Measurements from ENCODE around the gene CA5A. TPM values are rescaled to one million over a fixed set of nuclear protein-coding genes. Genes with fewer than 3 reads are reported as not detected.
"Not testable (repeated sequence)": the region's sequence is repeated elsewhere in the genome, so short reads cannot be mapped to it uniquely, and the experiment has no call there.

Gene CA5A
- total and polyA plus RNA-seq, 9 of the 15 experiments (the other 6 are each of a cell fraction or from before 2014, with no cell fraction given), result not detected

GRCh38 chr16:87888346-87888745, 48.0 kb downstream of the CA5A start:
- FAIRE-seq; ATAC-seq; H3K4me1 ChIP-seq (replicated peaks in 1 of 2; ENCODE audit: control insufficient read depth in 2 of 2, insufficient read depth in 2 of 2, low read length in 2 of 2); H3K9me3 ChIP-seq (replicated peaks; ENCODE audit: control insufficient read depth, insufficient read depth, low read depth, low read length); in situ Hi-C loops (cut with MboI); H4K20me1 ChIP-seq (replicated peaks; ENCODE audit: control insufficient read depth, insufficient read depth, low read length); intact Hi-C loops (cut with micrococcal nuclease); H3K79me2 ChIP-seq (ENCODE audit: control insufficient read depth, insufficient read depth, low read length); H3K9me1 ChIP-seq (ENCODE audit: control insufficient read depth, insufficient read depth, low read length); BruUV-seq (replicated peaks); H3K4me3 ChIP-seq; H3K36me3 ChIP-seq (ENCODE audit: control insufficient read depth, insufficient read depth, low read length); DNase-seq (ENCODE audit: extremely low read depth in 1 of 4, low spot score in 3 of 4); H3K27ac ChIP-seq (ENCODE audit: extremely low read depth, low read depth, low read length); H3K9ac ChIP-seq (ENCODE audit: insufficient read depth in 1 of 2, low read depth in 2 of 2, low read length in 2 of 2); H3K4me2 ChIP-seq (ENCODE audit: insufficient read depth, low read length); CTCF ChIA-PET (ENCODE audit: low intra/inter-chr PET ratio); H2AFZ ChIP-seq (ENCODE audit: low read depth, low read length): not testable (repeated sequence)
- 47% methylated on average over 7 of the region's 7 CpGs for WGBS (ENCODE audit: insufficient coverage, low coverage, missing lambda C conversion rate)
- peaks cover 0 to 13% of the 10 kb centered on the region in 2 experiments; a peak in 1 of 5 replicates for H3K27me3 ChIP-seq (ENCODE audit: control insufficient read depth in 2 of 2, insufficient read depth in 2 of 2, low read length in 2 of 2)
- POLR2A ChIA-PET, result interaction anchor here (0.6 kb wide), 1 partner anchor 55 kb away, joined by 4 read pairs; no protein-coding TSS in a partner anchor
- TF ChIP-seq YY1 (IDR thresholded peaks at IDR 0.05; ENCODE audit: borderline replicate concordance in 1 of 3, control insufficient read depth in 1 of 3, extremely low read depth in 1 of 3, insufficient read depth in 3 of 3, insufficient read length in 1 of 3, insufficient replicate concordance in 2 of 3, low read depth in 1 of 3, low read length in 2 of 3), result peak in 1 of 3 experiments; percentile 64

DNA sequence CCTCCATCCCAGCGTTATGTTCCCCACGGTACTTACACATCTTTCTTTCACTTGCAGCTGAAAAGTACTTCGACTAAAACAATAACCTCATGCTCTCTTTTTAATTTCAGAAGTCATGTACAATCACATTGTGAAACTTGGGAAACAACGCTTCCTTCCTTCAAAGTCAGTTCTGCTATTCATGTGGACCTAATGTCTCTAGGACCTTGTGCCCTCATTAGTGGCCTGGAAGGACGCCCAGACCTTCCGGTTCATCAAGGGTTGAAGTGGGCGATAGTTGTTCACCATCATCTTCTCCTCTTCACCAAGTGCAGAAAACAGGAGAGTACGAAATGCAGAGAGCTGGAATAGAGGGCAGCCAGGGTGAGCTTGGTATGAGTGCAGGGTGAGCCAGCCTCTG, 48.4 kb downstream of the CA5A start:
- BruUV-seq (replicated peaks); H3K27ac ChIP-seq (ENCODE audit: extremely low read depth, low read depth, low read length); H3K4me3 ChIP-seq; H3K9ac ChIP-seq (ENCODE audit: insufficient read depth in 1 of 2, low read depth in 2 of 2, low read length in 2 of 2); ATAC-seq; H3K9me3 ChIP-seq (replicated peaks; ENCODE audit: control insufficient read depth, insufficient read depth, low read depth, low read length); in situ Hi-C loops (cut with MboI); H3K79me2 ChIP-seq (ENCODE audit: control insufficient read depth, insufficient read depth, low read length); CTCF ChIA-PET (ENCODE audit: low intra/inter-chr PET ratio); H4K20me1 ChIP-seq (replicated peaks; ENCODE audit: control insufficient read depth, insufficient read depth, low read length); H3K36me3 ChIP-seq (ENCODE audit: control insufficient read depth, insufficient read depth, low read length); POLR2A ChIA-PET; intact Hi-C loops (cut with micrococcal nuclease); FAIRE-seq; DNase-seq (ENCODE audit: extremely low read depth in 1 of 4, low spot score in 3 of 4); H3K9me1 ChIP-seq (ENCODE audit: control insufficient read depth, insufficient read depth, low read length); H3K4me1 ChIP-seq (replicated peaks in 1 of 2; ENCODE audit: control insufficient read depth in 2 of 2, insufficient read depth in 2 of 2, low read length in 2 of 2); H2AFZ ChIP-seq (ENCODE audit: low read depth, low read length); H3K4me2 ChIP-seq (ENCODE audit: insufficient read depth, low read length): not testable (repeated sequence)
- peaks cover 0 to 13% of the 10 kb centered on the region in 2 experiments; a peak in 1 of 5 replicates for H3K27me3 ChIP-seq (ENCODE audit: control insufficient read depth in 2 of 2, insufficient read depth in 2 of 2, low read length in 2 of 2)
- 36% methylated on average over 7 of the region's 8 CpGs for WGBS (ENCODE audit: insufficient coverage, low coverage, missing lambda C conversion rate)

GRCh38 chr16:87885371-87885967, 50.9 kb downstream of the CA5A start:
- ATAC-seq; POLR2A ChIA-PET; H2AFZ ChIP-seq (ENCODE audit: low read depth, low read length); intact Hi-C loops (cut with micrococcal nuclease); FAIRE-seq; H3K79me2 ChIP-seq (ENCODE audit: control insufficient read depth, insufficient read depth, low read length); H3K4me2 ChIP-seq (ENCODE audit: insufficient read depth, low read length); CTCF ChIA-PET (ENCODE audit: low intra/inter-chr PET ratio); H3K9me3 ChIP-seq (replicated peaks; ENCODE audit: control insufficient read depth, insufficient read depth, low read depth, low read length); H3K4me3 ChIP-seq; in situ Hi-C loops (cut with MboI); DNase-seq (ENCODE audit: extremely low read depth in 1 of 4, low spot score in 3 of 4); H4K20me1 ChIP-seq (replicated peaks; ENCODE audit: control insufficient read depth, insufficient read depth, low read length); H3K9me1 ChIP-seq (ENCODE audit: control insufficient read depth, insufficient read depth, low read length); H3K27ac ChIP-seq (ENCODE audit: extremely low read depth, low read depth, low read length); BruUV-seq (replicated peaks); H3K36me3 ChIP-seq (ENCODE audit: control insufficient read depth, insufficient read depth, low read length); H3K9ac ChIP-seq (ENCODE audit: insufficient read depth in 1 of 2, low read depth in 2 of 2, low read length in 2 of 2); H3K4me1 ChIP-seq (replicated peaks in 1 of 2; ENCODE audit: control insufficient read depth in 2 of 2, insufficient read depth in 2 of 2, low read length in 2 of 2): not testable (repeated sequence)
- H3K27me3 ChIP-seq (ENCODE audit: control insufficient read depth in 2 of 2, insufficient read depth in 2 of 2, low read length in 2 of 2), result peaks cover 9 to 28% of the 10 kb centered on the region in 2 experiments; a peak in 3 of 5 replicates
- 2% methylated on average over 7 of the region's 8 CpGs for WGBS (ENCODE audit: insufficient coverage, low coverage, missing lambda C conversion rate)

Data from K562 (cell line).